H1 (cell line): ENCODE measurements around the gene LHPP. TPM values are rescaled to one million over a fixed set of nuclear protein-coding genes. Genes with fewer than 3 reads are reported as not detected.

Experiments used
- ASH2L ChIP-seq: fragments of 200-600, 300-600 bp; sonication (generic); IDR thresholded peaks from one replicate; pipeline ENCODE4 v1.7.1; 2017; ENCODE audit warnings: low read length
- BRCA1 ChIP-seq: IDR thresholded peaks from 2 replicates; pipeline ENCODE4 v1.6.1; 2012; ENCODE audit warnings: low read depth, low read length, improper control_type of control experiment
- CBX8 ChIP-seq: fragments of 300-800, 300-1000 bp; sonication (generic); IDR thresholded peaks from 2 replicates; pipeline ENCODE4 v1.7.1; 2016; ENCODE audit warnings: low read depth, low read length, borderline replicate concordance
- CHD1 ChIP-seq: IDR thresholded peaks from 2 replicates; pipeline ENCODE4 v1.6.1; 2012; ENCODE audit warnings: low read depth, low read length, improper control_type of control experiment
- CHD7 ChIP-seq: fragments of 300-600 bp; sonication (generic); IDR thresholded peaks from 2 replicates; pipeline ENCODE4 v1.7.1; 2012; ENCODE audit warnings: low read length, moderate library complexity, mild to moderate bottlenecking, inconsistent platforms; ENCODE audit not compliant: insufficient replicate concordance
- EP300 ChIP-seq, 2 experiments: IDR thresholded peaks; 1 replicate in 1 of 2; 2 replicates in 1 of 2; pipeline ENCODE4 v1.6.1; 2011 to 2012; ENCODE audit warnings: low read depth in 2 of 2, low read length in 2 of 2, mild to moderate bottlenecking in 2 of 2, borderline replicate concordance in 1 of 2, inconsistent platforms in 1 of 2, moderate library complexity in 1 of 2
- SIRT6 ChIP-seq: IDR thresholded peaks from one replicate; pipeline ENCODE4 v1.7.1; 2012; ENCODE audit warnings: low read length, inconsistent platforms
- USF2 ChIP-seq: IDR thresholded peaks from 2 replicates; pipeline ENCODE4 v1.6.1; 2011; ENCODE audit warnings: low read length, improper control_type of control experiment
- polyA plus RNA-seq, 7 experiments: library from polyadenylated mRNA; depleted of rRNA in 3 of 7; stranded (reverse) in 5 of 7; unstranded in 2 of 7; fragments of >200 nt in 5 of 7; fragments of 200-250 nt in 2 of 7; gene quantifications; 1 replicate in 5 of 7; 2 replicates in 1 of 7; 4 replicates in 1 of 7; pipeline versions ENCODE4 v1.2.1 to v1.2.3, GENCODE V29; 2011 to 2013; ENCODE audit warnings: missing spikeins in 2 of 7, mixed read lengths in 2 of 7
- total RNA-seq: library from RNA; stranded (reverse); fragmentation: NEBNext Ultra II Directional; extraction: Animal tissue kit (Norgen Biotek cat#: 25700); gene quantifications from 2 replicates; pipeline ENCODE4 v1.2.1, GENCODE V29; 2021

Gene LHPP
- total and polyA plus RNA-seq, 2 of the 8 experiments (the other 6 are each of a cell fraction or from before 2014, with no cell fraction given) = 26.0 to 45.0 TPM

DNA sequence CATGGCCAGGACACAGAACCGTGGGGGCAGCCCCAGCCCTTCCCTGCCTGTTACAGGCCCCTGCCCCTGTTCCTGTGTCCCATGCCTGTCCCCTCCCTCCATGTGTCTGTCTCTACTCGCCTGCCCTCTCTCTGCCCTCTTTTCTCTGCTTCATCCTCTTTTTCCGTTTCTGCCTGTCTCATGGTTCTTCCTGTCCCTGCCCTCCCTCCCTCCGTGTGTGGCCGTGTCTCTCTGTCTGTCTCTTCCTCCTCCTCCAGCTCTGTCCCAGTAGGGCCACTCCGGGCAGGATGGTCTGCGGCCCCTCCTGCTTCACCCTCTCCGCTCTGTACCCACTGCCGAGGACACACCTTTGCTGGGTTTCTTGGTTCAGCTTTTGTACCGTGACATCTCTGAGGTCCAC is 145.2 kb downstream of the LHPP start (continued):
- TF ChIP-seq CHD7 = no peak
- no peak for TF ChIP-seq USF2
- TF ChIP-seq ASH2L = no peak
- TF ChIP-seq CHD1 = no peak
- TF ChIP-seq BRCA1 = no peak
- no peak for TF ChIP-seq SIRT6
- TF ChIP-seq CBX8 = no peak
- TF ChIP-seq EP300 (IDR thresholded peaks at IDR 0.05; ENCODE audit: borderline replicate concordance in 1 of 2, low read depth in 2 of 2, low read length in 2 of 2) = no peak
- TF ChIP-seq, all 59 proteins: peak for 0
